Mucosa of stomach (tissue), 1 donor: ENCODE measurements around the gene LRBA.
"Not testable (repeated sequence)": the region's sequence is repeated elsewhere in the genome, so short reads cannot be mapped to it uniquely, and the experiment has no call there.

Experiments
- H3K27me3 ChIP-seq: one replicate; pipeline ENCODE4 v1.7.0; 2013; ENCODE audit warnings: mild to moderate bottlenecking, low read length; ENCODE audit not compliant: control insufficient read depth, insufficient read depth
- H3K36me3 ChIP-seq: one replicate; pipeline ENCODE4 v1.7.0; 2013; ENCODE audit warnings: low read length; ENCODE audit not compliant: control insufficient read depth, insufficient read depth
- H3K4me1 ChIP-seq: one replicate; pipeline ENCODE4 v1.7.0; 2013; ENCODE audit warnings: mild to moderate bottlenecking, low read length; ENCODE audit not compliant: control insufficient read depth, insufficient read depth
- H3K4me3 ChIP-seq: one replicate; pipeline ENCODE4 v1.7.0; 2013; ENCODE audit warnings: low read length
- H3K9ac ChIP-seq: one replicate; pipeline ENCODE4 v1.7.0; 2013; ENCODE audit warnings: mild to moderate bottlenecking, low read length, moderate library complexity
- H3K9me3 ChIP-seq: one replicate; pipeline ENCODE4 v1.7.0; 2013; ENCODE audit warnings: mild to moderate bottlenecking, low read length, moderate library complexity; ENCODE audit not compliant: control insufficient read depth
- donor health status: Pancreatic carcinoma.

LRBA gene

GRCh38 chr4:150683775-150684350 is 331.2 kb downstream of the LRBA start:
- Histone ChIP-seq H3K9me3 (no peaks in the 10 kb centered on the region), H3K36me3 (no peaks in the 10 kb centered on the region), H3K4me1 (no peaks in the 10 kb centered on the region), H3K9ac (no peak overlapping the region), H3K27me3 (no peaks in the 10 kb centered on the region), H3K4me3 (no peak overlapping the region)

GRCh38 chr4:150682126-150682525 is 333.0 kb downstream of the LRBA start:
- Histone ChIP-seq H3K9ac (no peak overlapping the region), H3K4me1 (no peaks in the 10 kb centered on the region), H3K4me3 (no peak overlapping the region), H3K9me3 (no peaks in the 10 kb centered on the region), H3K27me3 (no peaks in the 10 kb centered on the region), H3K36me3 (no peaks in the 10 kb centered on the region)

GRCh38 chr4:150681063-150681462 is 334.0 kb downstream of the LRBA start:
- no peaks in the 10 kb centered on the region for H3K36me3 ChIP-seq
- no peaks in the 10 kb centered on the region for H3K9me3 ChIP-seq
- no peaks in the 10 kb centered on the region for H3K27me3 ChIP-seq
- no peak overlapping the region for H3K4me3 ChIP-seq
- no peak overlapping the region for H3K9ac ChIP-seq
- H3K4me1 ChIP-seq: no peaks in the 10 kb centered on the region

- Histone ChIP-seq H3K9ac (no peak overlapping the region), H3K4me3 (no peak overlapping the region), H3K9me3 (no peaks in the 10 kb centered on the region), H3K27me3 (no peaks in the 10 kb centered on the region), H3K36me3 (no peaks in the 10 kb centered on the region), H3K4me1 (no peaks in the 10 kb centered on the region)
These were observed 334.4 kb downstream of the LRBA start for GRCh38 chr4:150680651-150681050.

- H3K4me1 ChIP-seq: no peaks in the 10 kb centered on the region
- H3K27me3 ChIP-seq: no peaks in the 10 kb centered on the region
- no peaks in the 10 kb centered on the region for H3K9me3 ChIP-seq
- H3K36me3 ChIP-seq: no peaks in the 10 kb centered on the region
- H3K9ac ChIP-seq: no peak overlapping the region
- H3K4me3 ChIP-seq: no peak overlapping the region
These were observed 335.2 kb downstream of the LRBA start for GRCh38 chr4:150679765-150680343.

- Histone ChIP-seq H3K4me1 (no peaks in the 10 kb centered on the region), H3K9ac (no peak overlapping the region), H3K4me3 (no peak overlapping the region), H3K36me3 (no peaks in the 10 kb centered on the region), H3K9me3 (no peaks in the 10 kb centered on the region), H3K27me3 (no peaks in the 10 kb centered on the region)
These were observed 335.9 kb downstream of the LRBA start for GRCh38 chr4:150679018-150679764.

GRCh38 chr4:150673793-150674192 is 341.3 kb downstream of the LRBA start:
- Histone ChIP-seq H3K4me1 (no peaks in the 10 kb centered on the region), H3K4me3 (no peak overlapping the region), H3K9me3 (no peaks in the 10 kb centered on the region), H3K36me3 (no peaks in the 10 kb centered on the region), H3K27me3 (no peaks in the 10 kb centered on the region), H3K9ac (no peak overlapping the region)

- Histone ChIP-seq H3K27me3 (no peaks in the 10 kb centered on the region), H3K4me1 (no peaks in the 10 kb centered on the region), H3K36me3 (no peaks in the 10 kb centered on the region)
These were observed 346.3 kb downstream of the LRBA start for GRCh38 chr4:150668824-150669223.

GRCh38 chr4:150664935-150665334 is 350.1 kb downstream of the LRBA start:
- H3K4me1 ChIP-seq: no peaks in the 10 kb centered on the region
- H3K4me3 ChIP-seq: no peak overlapping the region
- no peaks in the 10 kb centered on the region for H3K27me3 ChIP-seq
- no peaks in the 10 kb centered on the region for H3K9me3 ChIP-seq
- H3K36me3 ChIP-seq: no peaks in the 10 kb centered on the region
- no peak overlapping the region for H3K9ac ChIP-seq

More at GRCh38 chr4:150668824-150669223, 346.3 kb downstream of the LRBA start:
- H3K9me3 ChIP-seq: no peaks in the 10 kb centered on the region
- H3K4me3 ChIP-seq: no peak overlapping the region
- H3K9ac ChIP-seq: no peak overlapping the region

GRCh38 chr4:150662686-150663085 is 352.4 kb downstream of the LRBA start:
- Histone ChIP-seq H3K36me3 (no peaks in the 10 kb centered on the region), H3K27me3 (no peaks in the 10 kb centered on the region), H3K4me3 (no peak overlapping the region), H3K4me1 (no peaks in the 10 kb centered on the region), H3K9me3 (no peaks in the 10 kb centered on the region), H3K9ac (no peak overlapping the region)

GRCh38 chr4:150661551-150661950 is 353.5 kb downstream of the LRBA start:
- H3K27me3 ChIP-seq, H3K9me3 ChIP-seq, H3K36me3 ChIP-seq, H3K4me1 ChIP-seq, H3K4me3 ChIP-seq, H3K9ac ChIP-seq: not testable (repeated sequence)

GRCh38 chr4:150658258-150658657 is 356.8 kb downstream of the LRBA start:
- H3K9me3 ChIP-seq, H3K4me1 ChIP-seq, H3K27me3 ChIP-seq, H3K4me3 ChIP-seq, H3K36me3 ChIP-seq, H3K9ac ChIP-seq: not testable (repeated sequence)
